ENCODE results near the gene DPP6.

DNA sequence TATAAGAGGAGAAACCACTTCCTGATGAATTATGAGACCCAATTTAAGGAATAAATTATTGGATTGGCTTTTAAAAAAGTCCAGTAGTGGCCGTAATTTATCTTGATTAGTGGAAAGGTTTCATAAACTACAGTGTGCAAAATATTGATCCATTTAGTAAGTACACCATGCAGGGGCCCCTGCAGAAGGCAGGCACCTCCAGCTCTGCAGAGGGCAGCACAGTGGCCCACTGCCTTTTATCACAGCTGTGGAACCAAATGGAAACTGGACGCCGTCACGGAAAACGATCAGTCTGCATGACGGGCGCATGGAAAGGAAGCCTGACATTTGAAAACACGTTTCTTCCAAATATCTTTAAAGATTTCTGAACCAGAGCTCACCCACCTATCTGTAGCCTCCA is 204.0 kb downstream of the DPP6 start:
- TF ChIP-seq, protein P1, sequence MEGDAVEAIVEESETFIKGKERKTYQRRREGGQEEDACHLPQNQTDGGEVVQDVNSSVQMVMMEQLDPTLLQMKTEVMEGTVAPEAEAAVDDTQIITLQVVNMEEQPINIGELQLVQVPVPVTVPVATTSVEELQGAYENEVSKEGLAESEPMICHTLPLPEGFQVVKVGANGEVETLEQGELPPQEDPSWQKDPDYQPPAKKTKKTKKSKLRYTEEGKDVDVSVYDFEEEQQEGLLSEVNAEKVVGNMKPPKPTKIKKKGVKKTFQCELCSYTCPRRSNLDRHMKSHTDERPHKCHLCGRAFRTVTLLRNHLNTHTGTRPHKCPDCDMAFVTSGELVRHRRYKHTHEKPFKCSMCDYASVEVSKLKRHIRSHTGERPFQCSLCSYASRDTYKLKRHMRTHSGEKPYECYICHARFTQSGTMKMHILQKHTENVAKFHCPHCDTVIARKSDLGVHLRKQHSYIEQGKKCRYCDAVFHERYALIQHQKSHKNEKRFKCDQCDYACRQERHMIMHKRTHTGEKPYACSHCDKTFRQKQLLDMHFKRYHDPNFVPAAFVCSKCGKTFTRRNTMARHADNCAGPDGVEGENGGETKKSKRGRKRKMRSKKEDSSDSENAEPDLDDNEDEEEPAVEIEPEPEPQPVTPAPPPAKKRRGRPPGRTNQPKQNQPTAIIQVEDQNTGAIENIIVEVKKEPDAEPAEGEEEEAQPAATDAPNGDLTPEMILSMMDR (IDR thresholded peaks at IDR 0.05; ENCODE audit: insufficient read depth, low read depth, low read length), result no peak
- no peak for TF ChIP-seq EZH2 (IDR thresholded peaks at IDR 0.05; ENCODE audit: insufficient read depth, low read length)
